Muscle of back (tissue), 11 donors: ENCODE measurements around the gene TRABD. TPM values are rescaled to one million over a fixed set of nuclear protein-coding genes. Genes with fewer than 3 reads are reported as not detected.
A peak's percentile ranks its signal among the peaks of the same experiment; 100 is the strongest.

Source experiments
- DNase-seq, 3 donors: peaks; one replicate each; pipeline versions ENCODE4 v3.0.0 to v3.0.0-alpha.2; 2013
- polyA plus RNA-seq, 10 donors: library from polyadenylated mRNA; unstranded; fragments of 120-200 nt; gene quantifications; one replicate each; pipeline ENCODE4 v1.2.1, GENCODE V29; 2013; ENCODE audit not compliant: insufficient read length in 10 of 10

The TRABD gene
- polyA plus RNA-seq, 10 donors = 12.0 to 21.1 (median 17.5) TPM

- DNase-seq = no peak
These were observed 1.2 kb downstream of the TRABD start for GRCh38 chr22:50186761-50187523.

DNA sequence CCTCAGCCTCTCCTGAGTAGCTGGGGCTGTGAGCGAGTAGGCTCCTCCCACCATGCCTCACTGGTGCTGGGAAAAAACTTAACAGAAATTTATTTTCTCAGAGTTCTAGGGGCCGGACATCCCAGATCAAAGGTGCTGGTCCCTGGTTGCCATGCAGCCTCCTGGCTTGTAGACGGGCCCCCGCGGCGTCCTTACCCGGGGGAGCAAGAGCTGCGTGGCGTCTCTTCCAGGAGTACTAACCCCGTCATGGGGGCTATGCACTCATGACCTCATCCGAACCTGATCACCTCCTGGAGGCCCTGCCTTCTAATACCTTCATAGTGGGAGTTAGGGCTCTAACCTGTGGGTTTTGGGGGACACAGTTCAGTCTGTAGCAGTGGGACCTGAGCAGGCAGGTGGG is 2.6 kb downstream of the TRABD start:
- no peak for DNase-seq

DNA sequence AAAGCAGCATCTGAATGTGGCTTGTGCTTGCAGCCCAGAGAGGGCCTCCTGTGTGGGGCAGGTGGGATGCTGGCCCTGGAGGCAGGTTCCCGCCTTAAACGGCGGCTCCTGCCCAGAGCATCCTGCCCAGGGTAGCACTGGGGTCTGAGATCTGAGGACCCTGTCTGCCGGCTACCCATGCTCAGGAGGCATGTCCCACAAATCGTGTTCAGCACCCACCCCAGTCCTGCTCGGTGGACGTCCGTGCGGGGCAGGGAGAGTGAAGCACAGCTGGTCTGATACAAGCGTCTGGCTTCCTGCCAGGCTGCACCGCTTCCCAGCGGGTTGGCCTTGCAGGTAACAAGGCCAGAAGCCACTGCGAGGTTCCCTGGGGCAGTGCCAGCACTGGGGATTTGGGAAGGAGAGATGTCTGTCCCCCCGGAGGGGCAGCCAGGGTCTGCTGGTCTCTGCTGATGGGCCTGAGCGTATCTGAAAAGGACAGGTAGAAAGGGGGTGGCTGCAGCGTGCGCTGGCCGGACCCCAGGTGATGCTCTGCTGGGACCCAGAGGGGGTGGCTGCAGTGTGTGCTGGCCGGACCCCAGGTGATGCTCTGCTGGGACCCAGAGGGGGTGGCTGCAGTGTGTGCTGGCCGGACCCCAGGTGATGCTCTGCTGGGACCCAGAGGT is 3.6 kb downstream of the TRABD start:
- DNase-seq = no peak

DNA sequence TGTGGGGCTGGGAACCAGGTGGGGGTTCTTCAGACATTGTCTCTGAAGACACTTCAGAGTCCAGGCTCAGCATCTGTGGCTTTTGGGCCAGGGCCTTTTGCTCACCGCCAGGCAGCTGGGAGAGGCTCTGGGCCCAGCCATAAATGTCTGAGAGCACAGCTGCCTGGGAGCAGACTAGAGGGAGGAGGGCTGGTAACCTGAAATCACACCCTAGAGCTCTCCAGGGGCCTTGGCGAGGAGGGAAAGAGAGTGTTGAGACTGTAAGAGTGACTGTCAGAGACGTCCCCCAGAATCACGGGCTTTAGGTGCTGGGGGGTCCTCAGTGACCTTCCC is 4.1 kb downstream of the TRABD start:
- peak; percentile 44 to 85 (median 44) for DNase-seq

GRCh38 chr22:50190182-50190940 is 4.6 kb downstream of the TRABD start:
- peak in 1 of 3 donors; percentile 80 for DNase-seq

DNA sequence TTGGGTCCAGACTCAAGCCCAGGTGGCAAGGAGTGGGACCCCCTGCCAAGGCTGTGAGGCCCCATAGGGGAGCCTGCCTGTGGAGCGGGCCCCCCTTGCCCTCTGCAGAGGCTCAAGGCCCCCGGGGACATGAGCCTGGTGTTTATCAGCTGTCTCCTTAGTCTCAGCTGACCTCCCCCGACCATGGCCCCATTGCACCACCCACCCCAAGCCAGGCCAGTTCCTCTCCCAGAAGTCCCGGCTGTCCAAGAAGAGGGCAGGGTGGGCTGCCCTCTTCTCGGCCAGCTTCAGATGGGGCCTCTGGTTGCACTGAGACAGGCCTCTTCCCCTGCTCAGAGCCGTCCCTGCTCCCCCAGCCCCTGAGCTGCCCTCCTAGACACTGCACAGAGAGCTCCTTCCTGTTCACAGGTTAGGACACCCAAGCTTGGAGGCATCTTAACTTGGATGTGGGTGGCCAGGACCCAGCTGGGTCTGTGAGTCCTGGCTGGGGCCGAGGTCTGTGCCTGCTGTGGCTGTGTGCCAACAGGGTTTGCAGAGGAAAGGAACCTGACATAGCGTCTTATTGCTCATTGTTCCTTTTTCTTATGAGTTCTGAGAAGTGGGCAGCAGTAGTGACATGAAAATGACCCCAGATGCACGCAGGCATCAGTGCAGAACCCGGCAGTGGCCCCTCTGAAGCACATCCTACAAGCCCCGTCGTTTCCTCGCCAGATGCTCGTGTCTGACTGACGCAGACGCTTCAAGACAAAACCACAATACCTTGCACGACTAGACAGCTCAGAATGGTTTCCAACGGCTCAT is 5.4 kb downstream of the TRABD start:
- peak in 1 of 3 donors; percentile 60 for DNase-seq

DNA sequence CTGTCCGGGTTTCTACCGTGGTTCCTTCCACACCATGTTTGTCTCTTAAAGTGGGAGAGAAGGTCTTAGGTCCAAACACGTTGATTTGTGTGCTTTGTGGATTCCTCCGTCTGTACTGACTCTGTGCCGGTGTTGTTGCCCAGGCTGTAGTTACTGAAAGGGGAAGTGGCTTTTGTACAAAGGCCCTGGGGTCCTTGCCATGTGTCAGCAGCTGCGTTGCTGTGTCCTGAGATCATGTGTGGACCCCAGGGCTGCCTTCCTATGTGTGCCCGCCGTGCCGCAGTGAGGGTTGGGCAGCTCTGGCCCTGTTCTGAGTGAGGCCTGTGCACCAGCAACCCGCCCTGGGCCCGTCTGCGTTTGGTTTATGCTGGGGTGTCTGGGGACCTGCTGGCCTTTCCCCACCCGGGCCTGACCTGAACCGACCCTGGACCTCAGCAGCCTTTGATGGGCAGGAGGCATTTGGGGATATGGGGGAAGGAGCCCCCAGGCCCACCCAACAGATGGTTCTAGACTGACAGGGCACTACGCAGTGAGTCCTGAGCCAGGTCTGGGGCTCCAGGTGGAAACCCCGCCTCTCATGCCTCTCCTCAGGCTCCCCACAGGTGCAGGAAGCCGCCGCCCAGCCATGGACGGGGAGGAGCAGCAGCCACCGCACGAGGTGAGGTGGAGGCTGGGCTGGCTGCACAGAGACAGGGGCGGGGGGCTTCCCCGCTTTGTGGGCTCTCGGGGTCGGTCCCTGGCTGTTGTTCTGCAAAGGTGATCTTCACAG is 6.9 kb downstream of the TRABD start:
- no peak for DNase-seq

GRCh38 chr22:50193621-50194020 is 7.9 kb downstream of the TRABD start:
- no peak for DNase-seq

DNA sequence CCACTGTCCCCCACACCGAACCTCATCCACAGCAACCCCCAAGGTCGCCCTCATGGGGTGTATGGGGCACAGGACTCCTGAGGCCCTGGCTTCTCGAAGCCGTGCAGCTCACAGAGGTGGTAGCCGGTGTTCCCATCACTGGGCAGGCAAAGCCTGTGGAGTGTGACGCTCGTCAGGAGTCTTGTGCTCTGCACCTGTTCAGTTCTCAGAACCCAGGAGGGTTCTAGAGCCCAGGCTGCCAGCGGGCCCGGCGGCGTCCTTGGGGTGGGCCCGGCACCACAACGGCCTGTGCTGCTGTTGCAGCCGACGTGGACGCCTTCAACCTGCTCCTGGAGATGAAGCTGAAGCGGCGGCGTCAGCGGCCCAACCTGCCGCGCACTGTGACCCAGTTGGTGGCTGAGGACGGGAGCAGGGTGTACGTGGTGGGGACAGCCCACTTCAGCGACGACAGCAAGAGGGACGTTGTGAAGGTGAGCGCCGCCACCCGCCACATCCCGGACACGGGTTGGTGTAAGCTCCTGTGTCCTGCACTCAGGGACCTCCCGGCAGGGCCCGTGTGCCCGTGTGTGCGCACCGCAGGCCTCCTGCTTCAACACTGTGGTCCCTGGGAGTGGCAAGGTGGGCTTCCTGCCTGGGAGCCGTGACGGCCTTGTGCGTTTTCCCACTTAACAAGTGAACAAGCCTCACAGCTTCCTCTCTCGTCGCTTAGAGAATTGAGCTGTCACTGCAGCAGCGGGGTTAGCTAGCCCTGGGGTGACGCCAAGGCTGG is 8.5 kb downstream of the TRABD start:
- DNase-seq = no peak

GRCh38 chr22:50196256-50196655 is 10.5 kb downstream of the TRABD start:
- no peak for DNase-seq

DNA sequence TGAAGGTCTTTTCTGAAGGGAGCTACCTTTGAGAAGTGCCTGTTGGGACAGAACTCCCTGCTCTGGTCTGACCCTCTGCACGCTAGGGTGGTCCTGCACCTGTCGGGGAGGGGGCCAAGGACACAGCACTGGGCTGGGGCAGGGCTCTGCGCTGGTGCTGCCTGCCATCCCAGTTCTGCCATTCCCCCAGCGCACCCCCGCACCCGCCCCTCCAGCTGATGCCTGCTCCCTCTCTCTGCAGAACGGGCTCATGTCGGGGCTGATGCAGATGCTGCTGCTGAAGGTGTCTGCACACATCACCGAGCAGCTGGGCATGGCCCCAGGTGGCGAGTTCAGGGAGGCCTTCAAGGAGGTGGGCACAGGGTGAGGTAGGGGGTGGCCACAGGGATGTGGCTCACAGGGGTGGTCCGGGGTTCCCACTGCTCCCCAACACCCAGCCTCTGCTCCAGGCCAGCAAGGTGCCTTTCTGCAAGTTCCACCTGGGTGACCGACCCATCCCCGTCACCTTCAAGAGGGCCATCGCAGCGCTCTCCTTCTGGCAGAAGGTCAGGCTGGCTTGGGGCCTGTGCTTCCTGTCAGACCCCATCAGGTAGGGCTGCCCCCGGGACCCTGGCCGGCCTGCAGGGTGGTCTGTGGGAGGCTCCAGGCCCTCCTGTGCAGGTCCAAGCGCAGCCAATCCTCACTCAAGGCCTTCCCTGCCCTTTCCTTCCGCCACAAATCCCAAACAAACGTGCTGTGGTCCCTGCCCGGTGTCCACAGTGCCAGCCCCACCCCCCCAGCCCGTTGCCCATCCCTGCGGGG is 11.5 kb downstream of the TRABD start:
- no peak for DNase-seq

DNA sequence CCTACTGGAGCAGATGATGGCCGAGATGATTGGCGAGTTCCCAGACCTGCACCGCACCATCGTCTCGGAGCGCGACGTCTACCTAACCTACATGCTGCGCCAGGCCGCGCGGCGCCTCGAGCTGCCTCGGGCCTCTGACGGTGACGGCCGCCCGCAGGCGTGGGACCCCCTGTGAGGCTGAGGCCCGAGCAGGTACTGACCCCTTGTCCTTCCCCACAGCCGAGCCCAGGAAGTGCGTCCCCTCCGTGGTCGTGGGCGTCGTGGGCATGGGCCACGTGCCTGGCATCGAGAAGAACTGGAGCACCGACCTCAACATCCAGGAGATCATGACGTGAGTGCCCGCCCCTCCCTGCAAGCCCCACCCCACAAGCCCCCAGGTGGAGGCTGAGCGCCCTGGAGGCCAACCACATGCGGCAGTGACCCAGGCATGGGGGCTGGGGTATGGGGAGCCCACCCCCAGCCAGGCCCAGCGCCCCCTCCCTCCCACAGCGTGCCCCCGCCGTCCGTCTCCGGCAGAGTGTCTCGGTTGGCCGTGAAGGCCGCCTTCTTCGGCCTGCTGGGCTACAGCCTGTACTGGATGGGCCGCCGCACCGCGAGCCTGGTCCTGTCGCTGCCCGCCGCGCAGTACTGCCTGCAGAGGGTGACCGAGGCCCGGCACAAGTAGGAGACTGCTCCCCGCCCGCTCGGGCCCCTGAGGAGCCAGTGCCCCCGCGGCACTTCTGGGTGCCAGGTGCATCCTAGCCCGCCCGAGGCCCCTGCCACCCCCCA is 12.3 kb downstream of the TRABD start:
- DNase-seq = no peak

GRCh38 chr22:50198624-50199017 is 12.9 kb downstream of the TRABD start:
- DNase-seq = no peak

GRCh38 chr22:50199251-50199721 is 13.6 kb downstream of the TRABD start:
- DNase-seq = no peak

DNA sequence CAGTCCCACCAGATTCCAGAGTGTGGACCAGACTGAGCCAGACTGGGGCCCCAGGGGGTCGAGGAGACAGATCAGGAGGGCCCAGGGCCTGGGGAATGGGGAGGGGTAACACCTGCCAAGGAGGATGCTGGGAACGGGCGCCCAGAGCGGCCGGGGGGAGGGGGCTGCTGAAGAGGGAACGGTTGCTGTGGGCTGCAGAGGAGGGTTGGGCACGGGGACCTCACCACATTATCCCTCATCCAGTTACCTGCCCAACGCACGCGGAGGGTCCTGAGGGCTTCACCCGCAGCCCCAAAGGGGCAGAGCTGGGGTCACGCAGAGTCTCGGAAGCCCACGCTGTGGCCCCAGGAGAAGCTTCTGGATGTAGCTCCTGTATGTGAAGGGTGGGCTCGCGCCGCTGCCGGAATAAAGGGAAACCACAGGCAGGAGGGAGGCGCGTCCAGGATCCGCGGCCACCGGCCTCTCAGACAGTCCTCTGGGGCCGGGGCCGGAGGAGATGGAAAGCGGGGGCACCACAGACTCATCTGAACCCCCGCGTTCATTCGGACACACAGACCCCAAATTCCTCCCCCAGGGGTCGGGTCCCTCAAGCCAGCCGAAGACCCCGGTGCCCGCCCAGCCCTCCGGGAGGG is 14.2 kb downstream of the TRABD start:
- DNase-seq = no peak

DNA sequence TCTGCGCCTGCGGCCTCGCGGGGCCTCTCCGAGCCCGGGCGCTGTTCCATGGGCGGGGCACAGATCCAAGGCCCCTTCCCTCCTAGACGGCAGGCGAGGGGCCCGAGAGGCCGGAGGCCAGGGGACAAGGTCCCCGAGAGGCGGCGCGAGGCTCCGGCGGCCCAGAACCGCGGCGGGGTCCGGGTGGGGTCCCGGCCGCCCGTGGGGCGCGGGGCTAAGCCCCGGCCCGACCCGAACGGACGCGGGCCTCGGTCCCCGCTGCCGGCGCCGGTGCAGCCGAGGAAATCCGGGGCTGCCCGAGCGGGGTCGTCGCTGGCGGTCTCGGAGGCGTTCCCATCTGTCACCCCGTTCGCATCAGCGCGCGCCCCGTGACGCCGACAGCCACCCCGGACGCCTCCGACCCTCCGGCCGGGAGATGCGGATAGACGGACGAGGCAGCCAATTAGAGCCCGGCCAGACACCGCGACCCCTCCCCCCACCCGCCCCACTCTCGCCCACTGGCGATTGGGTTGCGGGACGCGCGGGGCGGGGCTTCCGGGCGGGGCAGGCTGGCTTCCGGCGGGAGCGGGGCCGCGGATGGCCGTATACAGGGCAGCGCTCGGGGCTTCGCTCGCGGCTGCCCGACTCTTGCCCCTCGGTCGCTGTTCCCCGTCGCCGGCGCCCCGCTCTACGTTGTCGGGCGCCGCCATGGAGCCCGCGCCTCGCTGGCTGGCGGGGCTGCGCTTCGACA is 14.9 kb downstream of the TRABD start, which contains the start of gene SELENOO:
Gene SELENOO, plus strand, starts transcription at position 551 of the 730 bp plus-strand sequence. Its CDS starts 26 bp downstream, at position 577.
- DNase-seq = peak; percentile 88 to 95 (median 95)
